ENCODE data around the gene HNMT.

GRCh38 chr2:137968477-137969417, 4.5 kb downstream of the HNMT start:
- TF ChIP-seq CTCF (IDR thresholded peaks at IDR 0.05) (no peak), ZNF232 (CRISPR knock-in tag; IDR thresholded peaks at IDR 0.05) (no peak), CREM (CRISPR knock-in tag; IDR thresholded peaks at IDR 0.05) (no peak), ZNF317 (CRISPR knock-in tag; IDR thresholded peaks at IDR 0.05; ENCODE audit: borderline replicate concordance, low read depth) (no peak), ELF4 (CRISPR knock-in tag; IDR thresholded peaks at IDR 0.05; ENCODE audit: low read depth) (no peak)

All from WTC11 (cell line).